Measurements from ENCODE around the gene STAMBP. TPM values are rescaled to one million over a fixed set of nuclear protein-coding genes. Genes with fewer than 3 reads are reported as not detected.

STAMBP gene
- total and polyA plus RNA-seq, 12 donors, result 15.7 to 44.8 (median 27.4) TPM

DNA sequence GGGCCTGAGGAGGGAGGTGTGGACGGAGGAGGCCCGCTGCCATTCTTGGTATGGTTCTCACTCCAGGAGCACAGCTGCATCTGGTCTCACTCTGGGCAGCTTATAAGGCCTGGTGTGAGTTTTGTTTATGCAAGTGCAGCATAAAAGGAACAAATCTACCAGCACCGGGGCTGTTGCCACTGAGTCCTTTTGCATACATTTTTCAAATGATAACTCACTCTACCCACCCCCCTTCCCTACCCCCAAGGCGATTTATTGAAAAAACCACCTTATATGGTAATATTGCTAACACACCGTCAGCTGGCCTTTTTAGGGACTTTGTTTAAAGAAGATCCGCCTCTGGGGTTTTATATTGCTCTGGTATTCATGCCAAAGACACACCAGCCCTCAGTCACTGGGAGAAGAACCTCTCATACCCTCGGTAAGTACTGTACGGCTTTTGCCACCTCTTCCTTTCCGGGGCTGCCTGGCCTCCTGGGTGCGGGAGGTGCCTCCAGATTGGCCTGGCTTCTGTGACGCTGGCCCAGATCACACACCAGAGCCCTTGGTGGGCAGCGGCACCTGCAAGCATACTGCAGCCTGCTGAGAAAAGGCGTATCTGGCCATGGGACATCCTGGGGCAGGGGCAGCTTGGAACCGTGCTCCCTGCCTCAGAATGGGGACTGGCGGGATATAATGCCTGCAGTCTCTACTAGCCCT lies 64.0 kb downstream of the STAMBP start, which contains the start of gene ACTG2:
ACTG2 (plus strand) TSS at position 378 of the 699 bp plus-strand sequence. CDS start 8,304 bp downstream, outside the sequence.
- WGBS, 4 donors, result 75 to 85% (median 78%) methylated on average over 8 to 15 of the region's 15 CpGs
- no peak within 1 kb of the TSS for H3K27ac ChIP-seq
- intact Hi-C loops (cut with DNase I), result no loop called here

GRCh38 chr2:73893764-73894474 lies 65.2 kb downstream of the STAMBP start:
- intact Hi-C loops (cut with DNase I), result no loop called here
- Histone ChIP-seq H3K4me3 (no peak overlapping the region), H3K36me3 (replicated peaks in 1 of 2) (no peaks in the 10 kb centered on the region), H3K27ac (no peak overlapping the region), H3K9me3 (replicated peaks in 1 of 3) (no peaks in the 10 kb centered on the region), H3K4me1 (replicated peaks in 1 of 2) (no peaks in the 10 kb centered on the region), H3K27me3 (no peaks in the 10 kb centered on the region)
- no peak for TF ChIP-seq POLR2A (IDR thresholded peaks at IDR 0.05)
- TF ChIP-seq, protein P1, sequence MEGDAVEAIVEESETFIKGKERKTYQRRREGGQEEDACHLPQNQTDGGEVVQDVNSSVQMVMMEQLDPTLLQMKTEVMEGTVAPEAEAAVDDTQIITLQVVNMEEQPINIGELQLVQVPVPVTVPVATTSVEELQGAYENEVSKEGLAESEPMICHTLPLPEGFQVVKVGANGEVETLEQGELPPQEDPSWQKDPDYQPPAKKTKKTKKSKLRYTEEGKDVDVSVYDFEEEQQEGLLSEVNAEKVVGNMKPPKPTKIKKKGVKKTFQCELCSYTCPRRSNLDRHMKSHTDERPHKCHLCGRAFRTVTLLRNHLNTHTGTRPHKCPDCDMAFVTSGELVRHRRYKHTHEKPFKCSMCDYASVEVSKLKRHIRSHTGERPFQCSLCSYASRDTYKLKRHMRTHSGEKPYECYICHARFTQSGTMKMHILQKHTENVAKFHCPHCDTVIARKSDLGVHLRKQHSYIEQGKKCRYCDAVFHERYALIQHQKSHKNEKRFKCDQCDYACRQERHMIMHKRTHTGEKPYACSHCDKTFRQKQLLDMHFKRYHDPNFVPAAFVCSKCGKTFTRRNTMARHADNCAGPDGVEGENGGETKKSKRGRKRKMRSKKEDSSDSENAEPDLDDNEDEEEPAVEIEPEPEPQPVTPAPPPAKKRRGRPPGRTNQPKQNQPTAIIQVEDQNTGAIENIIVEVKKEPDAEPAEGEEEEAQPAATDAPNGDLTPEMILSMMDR (IDR thresholded peaks at IDR 0.05), result no peak
- no peak for DNase-seq
- WGBS, 4 donors, result 75 to 85% (median 80%) methylated on average over 9 of the region's 9 CpGs

More for the DNA sequence above, 64.0 kb downstream of the STAMBP start, which contains the start of gene ACTG2:
- Histone ChIP-seq H3K27me3 (no peaks in the 10 kb centered on the region), H3K4me3 (no peak within 1 kb of the TSS), H3K36me3 (replicated peaks in 1 of 2) (no peaks in the 10 kb centered on the region), H3K9me3 (replicated peaks in 1 of 3) (no peaks in the 10 kb centered on the region), H3K4me1 (replicated peaks in 1 of 2) (no peaks in the 10 kb centered on the region)
- DNase-seq, result no peak
- TF ChIP-seq, protein P1 (IDR thresholded peaks at IDR 0.05), result no peak
- TF ChIP-seq POLR2A (IDR thresholded peaks at IDR 0.05), result no peak

DNA sequence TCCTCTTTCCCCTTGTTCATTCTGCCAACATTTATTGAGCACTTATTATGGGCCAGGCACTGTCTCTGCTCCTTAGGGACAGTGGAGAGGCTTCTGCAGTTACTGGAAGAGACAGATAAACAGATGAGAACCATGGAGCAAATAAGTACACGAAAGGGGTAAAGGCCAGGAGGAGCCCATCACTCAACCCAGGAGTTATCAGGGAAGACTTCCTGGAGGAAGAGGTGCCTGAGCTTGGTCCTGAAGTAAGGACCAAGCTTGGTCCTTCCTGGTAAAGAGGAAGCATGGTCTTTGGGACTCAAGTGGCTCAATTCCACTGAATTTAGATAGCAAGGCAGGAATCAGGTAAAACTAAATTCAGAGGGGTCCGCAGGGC lies 65.7 kb downstream of the STAMBP start:
- intact Hi-C loops (cut with DNase I), result no loop called here
- Histone ChIP-seq H3K27me3 (no peaks in the 10 kb centered on the region), H3K36me3 (replicated peaks in 1 of 2) (no peaks in the 10 kb centered on the region), H3K9me3 (replicated peaks in 1 of 3) (no peaks in the 10 kb centered on the region), H3K4me3 (no peak overlapping the region), H3K4me1 (replicated peaks in 1 of 2) (no peaks in the 10 kb centered on the region), H3K27ac (no peak overlapping the region)
- DNase-seq, result no peak
- TF ChIP-seq POLR2A (IDR thresholded peaks at IDR 0.05), result no peak
- TF ChIP-seq, protein P1 (IDR thresholded peaks at IDR 0.05), result no peak
- 82 to 97% (median 91%) methylated on average over 2 of the region's 2 CpGs for WGBS, 4 donors

GRCh38 chr2:73894877-73895276 lies 66.1 kb downstream of the STAMBP start:
- Histone ChIP-seq H3K4me3 (no peak overlapping the region), H3K27me3 (no peaks in the 10 kb centered on the region), H3K9me3 (replicated peaks in 1 of 3) (no peaks in the 10 kb centered on the region), H3K36me3 (replicated peaks in 1 of 2) (no peaks in the 10 kb centered on the region), H3K4me1 (replicated peaks in 1 of 2) (no peaks in the 10 kb centered on the region), H3K27ac (no peak overlapping the region)
- no peak for TF ChIP-seq POLR2A (IDR thresholded peaks at IDR 0.05)
- TF ChIP-seq, protein P1 (IDR thresholded peaks at IDR 0.05), result no peak
- 76 to 87% (median 80%) methylated on average over 6 of the region's 6 CpGs for WGBS, 4 donors
- DNase-seq, result no peak
- intact Hi-C loops (cut with DNase I), result no loop called here
